ENCODE results near the gene CAPN5. TPM values are rescaled to one million over a fixed set of nuclear protein-coding genes. Genes with fewer than 3 reads are reported as not detected.

The CAPN5 gene
- total and polyA plus RNA-seq, 10 of the 15 experiments (the other 5 are each of a cell fraction or from before 2014, with no cell fraction given): 0.02 to 0.33 (median 0.07) TPM; not detected in 3

DNA sequence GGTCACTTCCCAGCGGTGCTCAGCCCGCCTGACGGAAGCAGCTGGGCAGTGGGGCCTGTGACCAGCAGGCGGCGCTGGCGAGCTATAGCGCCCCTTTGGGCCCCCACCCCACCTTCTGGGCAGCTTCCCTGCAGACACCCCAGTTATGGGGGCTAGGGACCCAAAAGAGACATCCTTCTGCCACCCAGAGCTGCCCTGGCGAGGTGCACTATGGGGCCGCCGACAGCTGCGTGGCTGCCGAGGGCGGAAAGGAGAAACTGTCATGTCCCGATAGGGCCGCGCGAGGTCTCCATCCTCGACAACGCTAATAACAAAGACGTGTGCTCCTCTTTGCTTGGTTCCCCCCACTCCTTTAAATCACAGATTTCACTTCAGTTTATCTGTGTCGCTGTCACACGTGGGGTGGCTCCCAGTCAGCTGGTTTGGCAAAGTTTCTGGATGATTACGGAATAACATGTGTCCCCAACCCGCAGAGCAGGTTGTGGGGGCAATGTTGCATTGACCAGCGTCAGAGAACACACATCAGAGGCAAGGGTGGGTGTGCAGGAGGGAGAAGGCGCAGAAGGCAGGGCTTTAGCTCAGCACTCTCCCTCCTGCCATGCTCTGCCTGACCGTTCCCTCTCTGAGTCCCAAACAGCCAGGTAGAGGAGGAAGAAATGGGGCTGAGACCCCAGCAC is 60.6 kb downstream of the CAPN5 start:
- FAIRE-seq: peak; percentile 35
- H3K79me2 ChIP-seq (ENCODE audit: control insufficient read depth, insufficient read depth, low read length): no peaks in the 10 kb centered on the region
- peak overlapping the region; percentile 52 for H2AFZ ChIP-seq (ENCODE audit: control insufficient read depth, low read depth, low read length)
- no peaks in the 10 kb centered on the region for H4K20me1 ChIP-seq (ENCODE audit: control insufficient read depth, insufficient read depth)
- CTCF ChIA-PET: interaction anchor here (0.6 to 3.6 kb wide), 29 partner anchors 10 to 721 kb away, joined by 3 to 50 read pairs (median 4); no protein-coding TSS in a partner anchor
- H3K27ac ChIP-seq (ENCODE audit: control insufficient read depth, insufficient read depth): no peak overlapping the region
- 0 out of 2 replicates have a peak, but pooled peaks cover 3% of the 10 kb centered on the region for H3K4me1 ChIP-seq (ENCODE audit: control insufficient read depth, insufficient read depth, low read length)
- RAD21 ChIA-PET (ENCODE audit: unreplicated experiment): interaction anchor here (0.8 to 1.9 kb wide), 6 partner anchors 20 to 430 kb away, joined by 3 to 13 read pairs (median 4); no protein-coding TSS in a partner anchor
- POLR2A ChIA-PET: interaction anchor here (0.6 kb wide), 1 partner anchor 419 kb away, joined by 4 read pairs; no protein-coding TSS in a partner anchor
- DNase-seq (ENCODE audit: low read depth, low spot score): no peak
- H3K4me3 ChIP-seq: no peak overlapping the region
- SMC1A ChIA-PET (ENCODE audit: uncharacterized antibody, unreplicated experiment): interaction anchor here (0.6 to 2.3 kb wide), 8 partner anchors 10 to 492 kb away, joined by 3 to 20 read pairs (median 4); no protein-coding TSS in a partner anchor
- H3K27me3 ChIP-seq (replicated peaks in 1 of 2; ENCODE audit: control insufficient read depth in 2 of 2, insufficient read depth in 2 of 2, low read length in 1 of 2): peaks cover 0 to 3% of the 10 kb centered on the region in 2 experiments; a peak in 2 of 4 replicates
- no TSS peak for BruUV-seq (replicated peaks)
- no peaks in the 10 kb centered on the region for H3K9me3 ChIP-seq (replicated peaks; ENCODE audit: control insufficient read depth, insufficient read depth, low read length)
- H3K4me2 ChIP-seq (ENCODE audit: control insufficient read depth, insufficient read depth): peak overlapping the region; percentile 71
- intact Hi-C loops (cut with micrococcal nuclease; ENCODE audit: unreplicated experiment): loop anchor here (1.0 to 5.0 kb wide), 3 partner anchors 61 to 492 kb away; no protein-coding TSS in a partner anchor
- no peak overlapping the region for H3K9ac ChIP-seq (ENCODE audit: control insufficient read depth, insufficient read depth, low read length)
- 1% methylated on average over 27 of the region's 27 CpGs for WGBS (ENCODE audit: insufficient coverage, insufficient replicate concordance, low lambda C conversion rate, missing lambda C conversion rate)
- in situ Hi-C loops (cut with MboI): no loop called here
- ATAC-seq: peak; percentile 88
- H3K36me3 ChIP-seq (ENCODE audit: control insufficient read depth in 2 of 2, insufficient read depth in 2 of 2, low read length in 1 of 2): no peaks in the 10 kb centered on the region
- TF ChIP-seq NFYB (IDR thresholded peaks at IDR 0.05; ENCODE audit: insufficient read depth, low read depth, low read length): no peak
- TF ChIP-seq TCF3 (IDR thresholded peaks at IDR 0.05; ENCODE audit: borderline replicate concordance, insufficient read depth, low read depth, low read length): 0 out of 2 replicates have a peak, but pooled peaks have one; percentile 54
- TF ChIP-seq POLR2A (IDR thresholded peaks at IDR 0.05; ENCODE audit: low read depth, low read length): no peak
- TF ChIP-seq NRF1 (conservative IDR thresholded peaks at IDR 0.05; ENCODE audit: low read depth, low read length): no peak
- peak; percentile 79 for TF ChIP-seq SMC3 (IDR thresholded peaks at IDR 0.05; ENCODE audit: borderline replicate concordance, low read length)
- peak in 1 of 2 experiments; percentile 21; a peak in 1 of 4 replicates for TF ChIP-seq BHLHE40 (IDR thresholded peaks at IDR 0.05; ENCODE audit: borderline replicate concordance in 1 of 2, low read depth in 2 of 2, low read length in 1 of 2)
- TF ChIP-seq YY1 (IDR thresholded peaks at IDR 0.05; ENCODE audit: low read depth, low read length): peak; percentile 68; the same call in 1 of the 2 replicates
- no peak for TF ChIP-seq MYB (IDR thresholded peaks at IDR 0.05; ENCODE audit: borderline replicate concordance, low read depth, low read length)
- 0 out of 2 replicates have a peak, but pooled peaks have one; percentile 49 for TF ChIP-seq ZBED1 (IDR thresholded peaks at IDR 0.05; ENCODE audit: borderline replicate concordance)
- TF ChIP-seq BACH1 (IDR thresholded peaks at IDR 0.05; ENCODE audit: borderline replicate concordance): peak; percentile 53; the same call in 1 of the 2 replicates
- TF ChIP-seq, protein P1, sequence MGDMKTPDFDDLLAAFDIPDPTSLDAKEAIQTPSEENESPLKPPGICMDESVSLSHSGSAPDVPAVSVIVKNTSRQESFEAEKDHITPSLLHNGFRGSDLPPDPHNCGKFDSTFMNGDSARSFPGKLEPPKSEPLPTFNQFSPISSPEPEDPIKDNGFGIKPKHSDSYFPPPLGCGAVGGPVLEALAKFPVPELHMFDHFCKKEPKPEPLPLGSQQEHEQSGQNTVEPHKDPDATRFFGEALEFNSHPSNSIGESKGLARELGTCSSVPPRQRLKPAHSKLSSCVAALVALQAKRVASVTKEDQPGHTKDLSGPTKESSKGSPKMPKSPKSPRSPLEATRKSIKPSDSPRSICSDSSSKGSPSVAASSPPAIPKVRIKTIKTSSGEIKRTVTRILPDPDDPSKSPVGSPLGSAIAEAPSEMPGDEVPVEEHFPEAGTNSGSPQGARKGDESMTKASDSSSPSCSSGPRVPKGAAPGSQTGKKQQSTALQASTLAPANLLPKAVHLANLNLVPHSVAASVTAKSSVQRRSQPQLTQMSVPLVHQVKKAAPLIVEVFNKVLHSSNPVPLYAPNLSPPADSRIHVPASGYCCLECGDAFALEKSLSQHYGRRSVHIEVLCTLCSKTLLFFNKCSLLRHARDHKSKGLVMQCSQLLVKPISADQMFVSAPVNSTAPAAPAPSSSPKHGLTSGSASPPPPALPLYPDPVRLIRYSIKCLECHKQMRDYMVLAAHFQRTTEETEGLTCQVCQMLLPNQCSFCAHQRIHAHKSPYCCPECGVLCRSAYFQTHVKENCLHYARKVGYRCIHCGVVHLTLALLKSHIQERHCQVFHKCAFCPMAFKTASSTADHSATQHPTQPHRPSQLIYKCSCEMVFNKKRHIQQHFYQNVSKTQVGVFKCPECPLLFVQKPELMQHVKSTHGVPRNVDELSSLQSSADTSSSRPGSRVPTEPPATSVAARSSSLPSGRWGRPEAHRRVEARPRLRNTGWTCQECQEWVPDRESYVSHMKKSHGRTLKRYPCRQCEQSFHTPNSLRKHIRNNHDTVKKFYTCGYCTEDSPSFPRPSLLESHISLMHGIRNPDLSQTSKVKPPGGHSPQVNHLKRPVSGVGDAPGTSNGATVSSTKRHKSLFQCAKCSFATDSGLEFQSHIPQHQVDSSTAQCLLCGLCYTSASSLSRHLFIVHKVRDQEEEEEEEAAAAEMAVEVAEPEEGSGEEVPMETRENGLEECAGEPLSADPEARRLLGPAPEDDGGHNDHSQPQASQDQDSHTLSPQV (IDR thresholded peaks at IDR 0.05): 0 out of 2 replicates have a peak, but pooled peaks have one; percentile 25
- TF ChIP-seq RBBP5 (conservative IDR thresholded peaks at IDR 0.05): no peak
- no peak for TF ChIP-seq SRF (IDR thresholded peaks at IDR 0.05; ENCODE audit: low read depth in 2 of 2, low read length in 2 of 2)
- TF ChIP-seq FOXM1 (IDR thresholded peaks at IDR 0.05; ENCODE audit: low read depth, low read length): no peak
- no peak for TF ChIP-seq EGR1 (IDR thresholded peaks at IDR 0.05; ENCODE audit: borderline replicate concordance in 1 of 2, low read depth in 2 of 2, low read length in 2 of 2)
- TF ChIP-seq SMARCA5 (IDR thresholded peaks at IDR 0.05): 0 out of 2 replicates have a peak, but pooled peaks have one; percentile 37
- peak; percentile 84 to 99 (median 98) for TF ChIP-seq CTCF (IDR thresholded peaks at IDR 0.05 in 2 of 3, conservative IDR thresholded peaks at IDR 0.05 in 1 of 3; ENCODE audit: control insufficient read depth in 2 of 3, extremely low read depth in 1 of 3, insufficient read depth in 1 of 3, low read depth in 3 of 3, low read length in 3 of 3)
